Omental fat pad (tissue), 4 donors: ENCODE measurements around the gene ZBTB32. TPM values are rescaled to one million over a fixed set of nuclear protein-coding genes. Genes with fewer than 3 reads are reported as not detected.

ENCODE experiments used
- ATAC-seq: fragments of 150-250 bp; one replicate; pipeline ENCODE4 v1.9.1; 2016; ENCODE audit warnings: mild to moderate bottlenecking, moderate library complexity; ENCODE audit not compliant: low FRiP score
- DNase-seq: peaks from one replicate; pipeline ENCODE4 v3.0.0-alpha.2; 2019; ENCODE audit warnings: low spot score
- total RNA-seq, 4 donors: library from RNA; depleted of rRNA; stranded (reverse); fragments of >200 nt; gene quantifications; one replicate each; pipeline ENCODE4 v1.1.0, GENCODE V29; 2016
- TF ChIP-seq, protein P1 (sequence below), 3 donors: fragments of 450-650 bp; IDR thresholded peaks; one replicate each; pipeline ENCODE4 v1.5.1; 2016 to 2017; ENCODE audit warnings: antibody characterized with exemption in 3 of 3, mild to moderate bottlenecking in 3 of 3, moderate library complexity in 2 of 3

ZBTB32 gene
- total RNA-seq, 4 donors from 2014 or later: 0.47 to 0.72 TPM; not detected in 2

DNA sequence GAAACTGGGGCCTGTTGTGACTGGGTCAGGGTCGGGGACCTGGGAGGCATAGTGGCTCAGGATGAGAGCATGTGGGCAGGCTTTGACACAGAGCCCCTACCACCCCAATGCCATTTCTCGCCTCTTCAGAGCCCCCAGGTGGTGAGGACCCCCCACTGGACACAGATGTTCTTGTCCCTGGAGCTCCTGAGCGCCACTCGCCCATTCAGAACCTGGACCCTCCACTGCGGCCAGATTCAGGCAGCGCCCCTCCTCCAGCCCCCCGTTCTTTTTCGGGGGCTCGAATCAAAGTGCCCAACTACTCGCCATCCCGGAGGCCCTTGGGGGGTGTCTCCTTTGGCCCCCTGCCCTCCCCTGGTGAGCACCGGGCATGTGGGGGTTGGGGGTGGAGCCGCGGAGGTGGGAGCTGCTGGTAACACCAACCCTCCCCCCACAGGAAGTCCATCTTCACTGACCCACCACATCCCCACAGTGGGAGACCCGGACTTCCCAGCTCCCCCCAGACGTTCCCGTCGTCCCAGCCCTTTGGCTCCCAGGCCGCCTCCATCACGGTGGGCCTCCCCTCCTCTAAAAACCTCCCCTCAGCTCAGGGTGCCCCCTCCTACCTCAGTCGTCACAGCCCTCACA lies 27.5 kb downstream of the ZBTB32 start:
- no peak for DNase-seq
- TF ChIP-seq, protein P1, sequence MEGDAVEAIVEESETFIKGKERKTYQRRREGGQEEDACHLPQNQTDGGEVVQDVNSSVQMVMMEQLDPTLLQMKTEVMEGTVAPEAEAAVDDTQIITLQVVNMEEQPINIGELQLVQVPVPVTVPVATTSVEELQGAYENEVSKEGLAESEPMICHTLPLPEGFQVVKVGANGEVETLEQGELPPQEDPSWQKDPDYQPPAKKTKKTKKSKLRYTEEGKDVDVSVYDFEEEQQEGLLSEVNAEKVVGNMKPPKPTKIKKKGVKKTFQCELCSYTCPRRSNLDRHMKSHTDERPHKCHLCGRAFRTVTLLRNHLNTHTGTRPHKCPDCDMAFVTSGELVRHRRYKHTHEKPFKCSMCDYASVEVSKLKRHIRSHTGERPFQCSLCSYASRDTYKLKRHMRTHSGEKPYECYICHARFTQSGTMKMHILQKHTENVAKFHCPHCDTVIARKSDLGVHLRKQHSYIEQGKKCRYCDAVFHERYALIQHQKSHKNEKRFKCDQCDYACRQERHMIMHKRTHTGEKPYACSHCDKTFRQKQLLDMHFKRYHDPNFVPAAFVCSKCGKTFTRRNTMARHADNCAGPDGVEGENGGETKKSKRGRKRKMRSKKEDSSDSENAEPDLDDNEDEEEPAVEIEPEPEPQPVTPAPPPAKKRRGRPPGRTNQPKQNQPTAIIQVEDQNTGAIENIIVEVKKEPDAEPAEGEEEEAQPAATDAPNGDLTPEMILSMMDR (IDR thresholded peaks at IDR 0.05): no peak
- ATAC-seq: no peak

DNA sequence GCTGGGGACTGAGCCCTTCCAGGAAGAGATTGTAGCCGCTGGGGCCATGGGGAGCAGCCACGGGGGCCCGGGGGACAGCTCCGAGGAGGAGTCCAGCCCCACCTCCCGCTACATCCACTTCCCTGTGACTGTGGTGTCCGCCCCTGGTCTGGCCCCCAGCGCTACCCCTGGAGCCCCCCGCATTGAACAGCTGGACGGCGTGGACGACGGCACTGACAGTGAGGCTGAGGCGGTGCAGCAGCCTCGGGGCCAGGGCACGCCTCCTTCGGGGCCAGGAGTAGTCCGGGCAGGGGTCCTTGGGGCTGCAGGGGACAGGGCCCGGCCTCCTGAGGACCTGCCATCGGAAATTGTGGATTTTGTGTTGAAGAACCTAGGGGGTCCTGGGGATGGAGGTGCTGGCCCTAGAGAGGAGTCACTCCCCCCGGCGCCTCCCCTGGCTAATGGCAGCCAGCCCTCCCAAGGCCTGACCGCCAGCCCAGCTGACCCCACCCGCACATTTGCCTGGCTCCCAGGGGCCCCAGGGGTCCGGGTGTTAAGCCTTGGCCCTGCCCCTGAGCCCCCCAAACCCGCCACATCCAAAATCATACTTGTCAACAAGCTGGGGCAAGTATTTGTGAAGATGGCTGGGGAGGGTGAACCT lies 28.3 kb downstream of the ZBTB32 start:
- TF ChIP-seq, protein P1 (IDR thresholded peaks at IDR 0.05): no peak
- no peak for ATAC-seq
- DNase-seq: no peak

DNA sequence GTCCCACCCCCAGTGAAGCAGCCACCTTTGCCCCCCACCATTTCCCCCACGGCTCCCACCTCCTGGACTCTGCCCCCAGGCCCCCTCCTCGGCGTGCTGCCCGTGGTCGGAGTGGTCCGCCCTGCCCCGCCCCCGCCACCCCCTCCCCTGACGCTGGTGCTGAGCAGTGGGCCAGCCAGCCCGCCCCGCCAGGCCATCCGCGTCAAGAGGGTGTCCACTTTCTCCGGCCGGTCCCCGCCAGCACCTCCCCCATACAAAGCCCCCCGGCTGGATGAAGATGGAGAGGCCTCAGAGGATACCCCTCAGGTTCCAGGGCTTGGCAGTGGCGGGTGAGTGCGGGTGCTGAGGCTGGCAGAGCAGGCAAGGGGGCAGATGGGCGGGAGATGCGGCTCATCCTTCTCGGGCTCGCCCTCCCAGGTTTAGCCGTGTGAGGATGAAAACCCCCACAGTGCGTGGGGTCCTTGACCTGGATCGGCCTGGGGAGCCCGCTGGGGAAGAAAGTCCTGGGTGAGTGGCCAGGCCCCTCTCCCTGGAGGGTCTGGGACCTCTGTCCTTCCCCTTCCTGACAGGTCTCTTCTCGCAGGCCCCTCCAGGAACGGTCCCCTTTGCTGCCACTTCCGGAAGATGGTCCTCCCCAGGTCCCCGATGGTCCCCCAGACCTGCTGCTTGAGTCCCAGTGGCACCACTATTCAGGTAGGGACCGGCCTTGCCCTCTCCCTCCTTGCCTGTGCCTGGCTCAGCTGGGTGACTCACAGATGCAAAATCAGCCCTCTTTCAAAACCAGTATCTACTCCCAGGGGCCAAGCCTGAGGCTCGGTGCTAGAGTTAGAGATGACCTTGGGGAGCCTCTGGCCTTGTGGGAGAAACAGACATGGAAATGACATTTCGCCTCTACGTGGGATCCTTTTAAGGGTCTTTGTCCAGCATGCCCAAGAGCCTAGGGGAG lies 29.1 kb downstream of the ZBTB32 start:
- TF ChIP-seq, protein P1 (IDR thresholded peaks at IDR 0.05): no peak
- ATAC-seq: no peak
- no peak for DNase-seq

DNA sequence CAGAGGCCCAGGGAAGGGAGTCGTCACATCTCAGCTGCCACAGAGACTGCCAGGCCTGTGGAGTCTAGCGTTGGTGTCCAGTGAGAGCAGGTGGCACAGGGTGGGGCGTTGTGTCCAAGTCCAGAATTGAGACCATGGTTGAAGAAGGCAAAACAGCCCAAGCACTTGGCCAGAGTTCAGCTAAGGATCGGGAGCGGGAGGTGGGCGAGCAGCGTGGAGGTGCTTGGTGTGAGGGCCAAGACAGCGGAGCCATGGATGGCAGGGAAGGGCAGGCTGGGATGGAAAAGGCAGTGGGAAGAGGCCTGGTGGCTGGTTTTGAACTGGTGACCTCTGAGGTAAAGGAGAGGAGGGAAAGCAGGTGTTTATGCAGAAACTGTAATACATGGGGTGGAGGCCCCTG lies 29.9 kb downstream of the ZBTB32 start:
- TF ChIP-seq, protein P1 (IDR thresholded peaks at IDR 0.05): no peak
- no peak for ATAC-seq
- DNase-seq: no peak

DNA sequence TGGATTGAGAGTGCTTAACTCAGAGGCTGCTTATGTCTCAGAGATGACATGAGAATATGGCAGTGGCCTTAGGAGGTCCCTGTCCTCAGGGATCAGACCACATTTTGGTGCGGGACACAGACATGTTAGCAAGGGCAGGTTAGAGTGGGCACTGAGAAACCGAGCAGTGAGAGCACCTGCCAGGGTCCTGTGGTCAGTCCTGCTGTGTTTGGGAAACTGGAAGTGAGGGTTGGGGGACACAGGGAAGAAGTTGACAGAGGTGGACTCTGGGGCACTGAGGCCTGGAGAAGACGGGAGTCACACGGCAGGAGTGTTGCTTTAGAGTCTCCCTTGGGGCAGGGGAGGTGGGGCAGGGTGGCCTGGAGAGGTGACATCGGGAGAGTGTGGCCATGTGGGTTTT lies 30.5 kb downstream of the ZBTB32 start:
- TF ChIP-seq, protein P1 (IDR thresholded peaks at IDR 0.05): no peak
- ATAC-seq (no peak), DNase-seq (no peak)

DNA sequence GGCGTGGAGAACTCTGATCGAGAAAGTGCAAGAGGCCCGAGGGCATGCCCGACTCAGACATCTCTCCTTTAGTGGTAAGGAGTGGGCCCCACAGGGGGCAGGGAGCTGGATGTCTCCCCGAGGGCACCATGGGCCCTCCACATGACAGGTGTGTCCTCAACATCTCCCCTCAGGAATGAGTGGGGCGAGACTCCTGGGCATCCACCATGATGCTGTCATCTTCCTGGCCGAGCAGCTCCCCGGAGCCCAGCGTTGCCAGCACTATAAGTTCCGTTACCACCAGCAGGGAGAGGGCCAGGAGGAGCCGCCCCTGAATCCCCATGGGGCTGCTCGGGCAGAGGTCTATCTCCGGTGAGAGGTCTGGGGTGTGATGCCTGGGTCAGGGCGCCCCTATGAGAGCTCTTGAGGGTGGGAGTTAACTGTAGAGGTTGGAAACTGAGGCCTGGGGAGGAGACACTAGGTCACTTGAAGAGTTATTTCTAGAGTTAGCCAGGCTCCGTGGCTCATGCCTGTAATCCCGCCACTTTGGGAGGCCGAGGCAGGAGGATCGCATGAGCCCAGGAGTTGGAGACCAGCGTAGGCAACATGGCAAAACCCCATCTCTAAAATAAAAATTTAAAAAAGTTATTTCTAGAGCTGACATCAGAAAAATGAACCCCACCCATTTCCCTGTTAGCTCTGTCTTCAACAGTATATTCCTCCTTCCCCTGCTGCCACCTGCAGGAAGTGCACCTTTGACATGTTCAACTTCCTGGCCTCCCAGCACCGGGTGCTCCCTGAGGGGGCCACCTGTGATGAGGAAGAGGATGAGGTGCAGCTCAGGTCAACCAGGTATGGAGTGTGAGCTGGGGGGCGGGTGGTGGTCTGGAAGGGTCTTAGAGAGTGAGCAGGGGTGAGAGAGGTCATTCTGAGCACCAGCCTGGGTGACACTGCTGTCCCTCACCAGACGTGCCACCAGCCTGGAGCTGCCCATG lies 32.8 kb downstream of the ZBTB32 start:
- no peak for DNase-seq
- TF ChIP-seq, protein P1 (IDR thresholded peaks at IDR 0.05): no peak
- no peak for ATAC-seq
